WTC11 (cell line): ENCODE results near the gene SLC35G3. TPM values are rescaled to one million over a fixed set of nuclear protein-coding genes. Genes with fewer than 3 reads are reported as not detected.

Experiments
- ATAC-seq: fragments of 200-7000 bp; cut with Tn5 transposase; 2 replicates; pipeline ENCODE4 v1.10.0; 2021; ENCODE audit warnings: mild to moderate bottlenecking, moderate library complexity
- CTCF ChIA-PET: fragments of 300-600 bp; sonication (Branson Sonifier 250); formaldehyde crosslinking; loops from one replicate; lab custom pipeline; 2021; ENCODE audit warnings: antibody characterized with exemption; lab: Charles Lee
- POLR2A ChIA-PET: fragments of 350-600 bp; sonication (Branson Sonifier 250); formaldehyde crosslinking; loops from one replicate; lab custom pipeline; 2021; ENCODE audit warnings: antibody characterized with exemption; lab: Charles Lee
- DNase-seq: peaks from one replicate; pipeline ENCODE4 v3.0.0; 2021; ENCODE audit warnings: low spot score
- H3K27ac Mint-ChIP-seq: 2 replicates; pipeline ENCODE4 v1.8.0; 2021; ENCODE audit warnings: mixed read lengths
- H3K27me3 Mint-ChIP-seq: 2 replicates; pipeline ENCODE4 v1.8.0; 2021; ENCODE audit warnings: low read depth, mild to moderate bottlenecking, moderate library complexity, mixed read lengths
- H3K36me3 Mint-ChIP-seq: 2 replicates; pipeline ENCODE4 v1.8.0; 2021; ENCODE audit warnings: mixed read lengths
- H3K4me1 Mint-ChIP-seq: 2 replicates; pipeline ENCODE4 v1.8.0; 2022; ENCODE audit warnings: mixed read lengths
- H3K4me3 Mint-ChIP-seq: 2 replicates; pipeline ENCODE4 v1.8.0; 2021; ENCODE audit warnings: mild to moderate bottlenecking, moderate library complexity, mixed read lengths
- H3K9me3 Mint-ChIP-seq: 2 replicates; pipeline ENCODE4 v1.8.0; 2021; ENCODE audit warnings: mixed read lengths
- CREB1 ChIP-seq: sonication (generic); formaldehyde crosslinking; IDR thresholded peaks from 2 replicates; pipeline ENCODE4 v1.8.0; 2023; ENCODE audit warnings: mild to moderate bottlenecking, missing genetic modification reagents
- GRHL2 ChIP-seq: fragments of 250-450 bp; sonication (Bioruptor Pico); IDR thresholded peaks from 2 replicates; pipeline ENCODE4 v1.8.0; 2022; ENCODE audit warnings: mild to moderate bottlenecking, moderate library complexity; ENCODE audit not compliant: insufficient replicate concordance, severe bottlenecking
- JAZF1 ChIP-seq: fragments of 250-450 bp; sonication (Bioruptor Pico); IDR thresholded peaks from 2 replicates; pipeline ENCODE4 v1.9.0; 2021; ENCODE audit warnings: moderate library complexity, mild to moderate bottlenecking, inconsistent platforms
- NFYB ChIP-seq: sonication (generic); formaldehyde crosslinking; conservative IDR thresholded peaks from 2 replicates; pipeline ENCODE4 v1.8.0; 2022; ENCODE audit warnings: low read depth, missing genetic modification reagents
- NR3C1 ChIP-seq: sonication (generic); formaldehyde crosslinking; conservative IDR thresholded peaks from 2 replicates; pipeline ENCODE4 v1.8.1; 2023; ENCODE audit warnings: low read depth, mild to moderate bottlenecking, missing genetic modification reagents
- OVOL2 ChIP-seq: fragments of 250-450 bp; sonication (Bioruptor Pico); IDR thresholded peaks from 2 replicates; pipeline ENCODE4 v1.9.0; 2021; ENCODE audit warnings: mild to moderate bottlenecking, borderline replicate concordance
- TCF7 ChIP-seq: sonication (generic); formaldehyde crosslinking; IDR thresholded peaks from 2 replicates; pipeline ENCODE4 v1.8.0; 2022; ENCODE audit warnings: mild to moderate bottlenecking, low read depth, missing genetic modification reagents, moderate library complexity
- TEAD4 ChIP-seq: sonication (generic); formaldehyde crosslinking; IDR thresholded peaks from 2 replicates; pipeline ENCODE4 v1.8.0; 2022; ENCODE audit warnings: mild to moderate bottlenecking, missing genetic modification reagents
- ZNF423 ChIP-seq: fragments of 250-450 bp; sonication (Bioruptor Pico); IDR thresholded peaks from 2 replicates; pipeline ENCODE4 v2.1.2; 2022; ENCODE audit warnings: mild to moderate bottlenecking, moderate library complexity
- total RNA-seq: library from RNA; stranded (reverse); gene quantifications from 3 replicates; pipeline ENCODE4 v1.2.3, GENCODE V29; 2021
- TF ChIP-seq, protein P1 (sequence below): sonication (generic); formaldehyde crosslinking; conservative IDR thresholded peaks from 2 replicates; pipeline ENCODE4 v1.8.1; 2023; ENCODE audit warnings: mild to moderate bottlenecking, low read depth, missing genetic modification reagents, moderate library complexity
- TF ChIP-seq, protein P2 (sequence below): sonication (generic); formaldehyde crosslinking; IDR thresholded peaks from 2 replicates; pipeline ENCODE4 v1.8.1; 2022; ENCODE audit warnings: low read depth, mild to moderate bottlenecking, moderate library complexity, missing genetic modification reagents, borderline replicate concordance
- TF ChIP-seq, protein P3 (sequence below): sonication (generic); formaldehyde crosslinking; IDR thresholded peaks from 2 replicates; pipeline ENCODE4 v1.8.0; 2023; ENCODE audit warnings: missing genetic modification reagents, mild to moderate bottlenecking, borderline replicate concordance
- TF ChIP-seq, protein P4 (sequence below): sonication (generic); formaldehyde crosslinking; IDR thresholded peaks from 2 replicates; pipeline ENCODE4 v1.8.1; 2022; ENCODE audit warnings: low read depth, missing genetic modification reagents, borderline replicate concordance
- TF ChIP-seq, protein P5 (sequence below): sonication (generic); formaldehyde crosslinking; IDR thresholded peaks from 2 replicates; pipeline ENCODE4 v1.8.1; 2023; ENCODE audit warnings: mild to moderate bottlenecking, missing genetic modification reagents
- TF ChIP-seq, protein P6 (sequence below): fragments of 250-450 bp; sonication (Bioruptor Pico); conservative IDR thresholded peaks from 2 replicates; pipeline ENCODE4 v1.9.0; 2021; ENCODE audit warnings: mild to moderate bottlenecking
- TF ChIP-seq, protein P7 (sequence below): fragments of 250-450 bp; sonication (Bioruptor Pico); IDR thresholded peaks from 2 replicates; pipeline ENCODE4 v1.9.0; 2021; ENCODE audit warnings: moderate library complexity, mild to moderate bottlenecking, inconsistent platforms, borderline replicate concordance
- TF ChIP-seq, protein P8 (sequence below): sonication (generic); formaldehyde crosslinking; IDR thresholded peaks from 2 replicates; pipeline ENCODE4 v1.8.1; 2022; ENCODE audit warnings: missing genetic modification reagents, borderline replicate concordance

Gene SLC35G3
- total RNA-seq, 1 experiment from 2014 or later, result not detected

DNA sequence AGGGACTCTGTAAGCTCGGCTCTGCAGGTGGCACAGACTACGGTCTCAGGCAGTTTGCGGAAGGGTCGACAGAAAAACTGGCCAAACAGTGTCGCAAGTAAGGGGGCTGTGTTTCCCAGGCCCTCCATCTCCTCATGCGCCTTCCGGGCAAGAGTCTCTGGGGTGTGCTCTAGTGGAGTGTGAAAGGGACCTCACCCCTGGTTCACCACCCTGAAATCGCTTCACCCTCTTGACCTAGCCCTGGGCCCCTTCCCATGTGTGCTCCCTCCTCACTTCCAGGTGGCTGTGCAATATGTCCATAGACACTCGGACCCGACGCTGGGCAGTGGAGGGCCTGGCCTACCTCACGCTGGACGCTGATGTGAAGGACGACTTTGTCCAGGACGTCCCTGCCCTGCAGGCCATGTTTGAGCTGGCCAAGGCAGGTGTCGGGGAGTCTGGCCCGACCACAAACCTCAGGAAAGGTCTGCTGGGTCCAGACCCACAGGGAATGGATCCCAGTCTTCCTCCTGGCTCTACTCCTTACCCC lies 24.3 kb downstream of the SLC35G3 start:
- POLR2A ChIA-PET, result no interaction called here
- CTCF ChIA-PET, result interaction anchor here (1.1 to 1.7 kb wide), 2 partner anchors 369 kb away, joined by 4 to 9 read pairs; no protein-coding TSS in a partner anchor
- H3K27me3 Mint-ChIP-seq, result no peaks in the 10 kb centered on the region; the same call in none of the 2 replicates
- no peaks in the 10 kb centered on the region for H3K36me3 Mint-ChIP-seq
- no peaks in the 10 kb centered on the region for H3K4me1 Mint-ChIP-seq
- H3K9me3 Mint-ChIP-seq, result no peaks in the 10 kb centered on the region
- TF ChIP-seq ZNF423 (CRISPR knock-in tag), result no peak
- TF ChIP-seq GRHL2 (CRISPR knock-in tag), result no peak
- TF ChIP-seq, protein P1, sequence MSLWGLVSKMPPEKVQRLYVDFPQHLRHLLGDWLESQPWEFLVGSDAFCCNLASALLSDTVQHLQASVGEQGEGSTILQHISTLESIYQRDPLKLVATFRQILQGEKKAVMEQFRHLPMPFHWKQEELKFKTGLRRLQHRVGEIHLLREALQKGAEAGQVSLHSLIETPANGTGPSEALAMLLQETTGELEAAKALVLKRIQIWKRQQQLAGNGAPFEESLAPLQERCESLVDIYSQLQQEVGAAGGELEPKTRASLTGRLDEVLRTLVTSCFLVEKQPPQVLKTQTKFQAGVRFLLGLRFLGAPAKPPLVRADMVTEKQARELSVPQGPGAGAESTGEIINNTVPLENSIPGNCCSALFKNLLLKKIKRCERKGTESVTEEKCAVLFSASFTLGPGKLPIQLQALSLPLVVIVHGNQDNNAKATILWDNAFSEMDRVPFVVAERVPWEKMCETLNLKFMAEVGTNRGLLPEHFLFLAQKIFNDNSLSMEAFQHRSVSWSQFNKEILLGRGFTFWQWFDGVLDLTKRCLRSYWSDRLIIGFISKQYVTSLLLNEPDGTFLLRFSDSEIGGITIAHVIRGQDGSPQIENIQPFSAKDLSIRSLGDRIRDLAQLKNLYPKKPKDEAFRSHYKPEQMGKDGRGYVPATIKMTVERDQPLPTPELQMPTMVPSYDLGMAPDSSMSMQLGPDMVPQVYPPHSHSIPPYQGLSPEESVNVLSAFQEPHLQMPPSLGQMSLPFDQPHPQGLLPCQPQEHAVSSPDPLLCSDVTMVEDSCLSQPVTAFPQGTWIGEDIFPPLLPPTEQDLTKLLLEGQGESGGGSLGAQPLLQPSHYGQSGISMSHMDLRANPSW (CRISPR knock-in tag), result no peak
- no peak for TF ChIP-seq TCF7 (CRISPR knock-in tag)
- TF ChIP-seq CREB1 (CRISPR knock-in tag), result no peak
- no peak for TF ChIP-seq TEAD4 (CRISPR knock-in tag)
- TF ChIP-seq, protein P2, sequence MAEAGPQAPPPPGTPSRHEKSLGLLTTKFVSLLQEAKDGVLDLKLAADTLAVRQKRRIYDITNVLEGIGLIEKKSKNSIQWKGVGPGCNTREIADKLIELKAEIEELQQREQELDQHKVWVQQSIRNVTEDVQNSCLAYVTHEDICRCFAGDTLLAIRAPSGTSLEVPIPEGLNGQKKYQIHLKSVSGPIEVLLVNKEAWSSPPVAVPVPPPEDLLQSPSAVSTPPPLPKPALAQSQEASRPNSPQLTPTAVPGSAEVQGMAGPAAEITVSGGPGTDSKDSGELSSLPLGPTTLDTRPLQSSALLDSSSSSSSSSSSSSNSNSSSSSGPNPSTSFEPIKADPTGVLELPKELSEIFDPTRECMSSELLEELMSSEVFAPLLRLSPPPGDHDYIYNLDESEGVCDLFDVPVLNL, result no peak
- TF ChIP-seq, protein P3, sequence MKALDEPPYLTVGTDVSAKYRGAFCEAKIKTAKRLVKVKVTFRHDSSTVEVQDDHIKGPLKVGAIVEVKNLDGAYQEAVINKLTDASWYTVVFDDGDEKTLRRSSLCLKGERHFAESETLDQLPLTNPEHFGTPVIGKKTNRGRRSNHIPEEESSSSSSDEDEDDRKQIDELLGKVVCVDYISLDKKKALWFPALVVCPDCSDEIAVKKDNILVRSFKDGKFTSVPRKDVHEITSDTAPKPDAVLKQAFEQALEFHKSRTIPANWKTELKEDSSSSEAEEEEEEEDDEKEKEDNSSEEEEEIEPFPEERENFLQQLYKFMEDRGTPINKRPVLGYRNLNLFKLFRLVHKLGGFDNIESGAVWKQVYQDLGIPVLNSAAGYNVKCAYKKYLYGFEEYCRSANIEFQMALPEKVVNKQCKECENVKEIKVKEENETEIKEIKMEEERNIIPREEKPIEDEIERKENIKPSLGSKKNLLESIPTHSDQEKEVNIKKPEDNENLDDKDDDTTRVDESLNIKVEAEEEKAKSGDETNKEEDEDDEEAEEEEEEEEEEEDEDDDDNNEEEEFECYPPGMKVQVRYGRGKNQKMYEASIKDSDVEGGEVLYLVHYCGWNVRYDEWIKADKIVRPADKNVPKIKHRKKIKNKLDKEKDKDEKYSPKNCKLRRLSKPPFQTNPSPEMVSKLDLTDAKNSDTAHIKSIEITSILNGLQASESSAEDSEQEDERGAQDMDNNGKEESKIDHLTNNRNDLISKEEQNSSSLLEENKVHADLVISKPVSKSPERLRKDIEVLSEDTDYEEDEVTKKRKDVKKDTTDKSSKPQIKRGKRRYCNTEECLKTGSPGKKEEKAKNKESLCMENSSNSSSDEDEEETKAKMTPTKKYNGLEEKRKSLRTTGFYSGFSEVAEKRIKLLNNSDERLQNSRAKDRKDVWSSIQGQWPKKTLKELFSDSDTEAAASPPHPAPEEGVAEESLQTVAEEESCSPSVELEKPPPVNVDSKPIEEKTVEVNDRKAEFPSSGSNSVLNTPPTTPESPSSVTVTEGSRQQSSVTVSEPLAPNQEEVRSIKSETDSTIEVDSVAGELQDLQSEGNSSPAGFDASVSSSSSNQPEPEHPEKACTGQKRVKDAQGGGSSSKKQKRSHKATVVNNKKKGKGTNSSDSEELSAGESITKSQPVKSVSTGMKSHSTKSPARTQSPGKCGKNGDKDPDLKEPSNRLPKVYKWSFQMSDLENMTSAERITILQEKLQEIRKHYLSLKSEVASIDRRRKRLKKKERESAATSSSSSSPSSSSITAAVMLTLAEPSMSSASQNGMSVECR (CRISPR knock-in tag), result no peak
- no peak overlapping the region for H3K27ac Mint-ChIP-seq
- no peak overlapping the region for H3K4me3 Mint-ChIP-seq
- no peak for DNase-seq
- ATAC-seq, result no peak

DNA sequence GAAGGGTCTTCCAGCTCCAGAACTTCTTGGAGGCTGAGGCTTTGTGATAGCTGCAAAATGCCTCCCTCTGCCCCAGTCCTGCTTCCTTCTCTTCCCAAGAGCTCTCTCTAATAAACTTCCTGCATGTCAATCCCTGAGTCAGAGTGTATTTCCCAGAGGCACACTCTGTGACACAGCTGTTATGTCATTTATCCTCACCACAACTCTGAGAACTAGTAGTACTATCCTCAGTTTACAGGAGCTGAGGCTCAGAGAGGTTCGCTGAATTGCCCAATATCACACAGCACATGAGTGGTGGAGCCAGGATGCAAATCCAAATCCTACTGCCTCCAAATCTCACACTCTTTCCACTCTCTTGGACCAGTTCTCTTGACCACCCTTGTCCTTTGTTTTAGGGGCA lies 26.5 kb downstream of the SLC35G3 start:
- H3K4me1 Mint-ChIP-seq, result no peaks in the 10 kb centered on the region; the same call in 1 of the 2 replicates
- no peak overlapping the region for H3K27ac Mint-ChIP-seq
- H3K27me3 Mint-ChIP-seq, result peaks cover 4% of the 10 kb centered on the region
- ChIA-PET POLR2A (no interaction called here), CTCF (interaction anchor here (0.8 kb wide), 1 partner anchor 372 kb away, joined by 3 read pairs; no protein-coding TSS in a partner anchor)
- H3K36me3 Mint-ChIP-seq, result no peaks in the 10 kb centered on the region
- no peaks in the 10 kb centered on the region for H3K9me3 Mint-ChIP-seq
- ATAC-seq (no peak), DNase-seq (no peak)
- no peak overlapping the region for H3K4me3 Mint-ChIP-seq
- TF ChIP-seq, protein P4, sequence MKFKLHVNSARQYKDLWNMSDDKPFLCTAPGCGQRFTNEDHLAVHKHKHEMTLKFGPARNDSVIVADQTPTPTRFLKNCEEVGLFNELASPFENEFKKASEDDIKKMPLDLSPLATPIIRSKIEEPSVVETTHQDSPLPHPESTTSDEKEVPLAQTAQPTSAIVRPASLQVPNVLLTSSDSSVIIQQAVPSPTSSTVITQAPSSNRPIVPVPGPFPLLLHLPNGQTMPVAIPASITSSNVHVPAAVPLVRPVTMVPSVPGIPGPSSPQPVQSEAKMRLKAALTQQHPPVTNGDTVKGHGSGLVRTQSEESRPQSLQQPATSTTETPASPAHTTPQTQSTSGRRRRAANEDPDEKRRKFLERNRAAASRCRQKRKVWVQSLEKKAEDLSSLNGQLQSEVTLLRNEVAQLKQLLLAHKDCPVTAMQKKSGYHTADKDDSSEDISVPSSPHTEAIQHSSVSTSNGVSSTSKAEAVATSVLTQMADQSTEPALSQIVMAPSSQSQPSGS, result no peak
- TF ChIP-seq OVOL2 (CRISPR knock-in tag), result no peak
- TF ChIP-seq, protein P5, sequence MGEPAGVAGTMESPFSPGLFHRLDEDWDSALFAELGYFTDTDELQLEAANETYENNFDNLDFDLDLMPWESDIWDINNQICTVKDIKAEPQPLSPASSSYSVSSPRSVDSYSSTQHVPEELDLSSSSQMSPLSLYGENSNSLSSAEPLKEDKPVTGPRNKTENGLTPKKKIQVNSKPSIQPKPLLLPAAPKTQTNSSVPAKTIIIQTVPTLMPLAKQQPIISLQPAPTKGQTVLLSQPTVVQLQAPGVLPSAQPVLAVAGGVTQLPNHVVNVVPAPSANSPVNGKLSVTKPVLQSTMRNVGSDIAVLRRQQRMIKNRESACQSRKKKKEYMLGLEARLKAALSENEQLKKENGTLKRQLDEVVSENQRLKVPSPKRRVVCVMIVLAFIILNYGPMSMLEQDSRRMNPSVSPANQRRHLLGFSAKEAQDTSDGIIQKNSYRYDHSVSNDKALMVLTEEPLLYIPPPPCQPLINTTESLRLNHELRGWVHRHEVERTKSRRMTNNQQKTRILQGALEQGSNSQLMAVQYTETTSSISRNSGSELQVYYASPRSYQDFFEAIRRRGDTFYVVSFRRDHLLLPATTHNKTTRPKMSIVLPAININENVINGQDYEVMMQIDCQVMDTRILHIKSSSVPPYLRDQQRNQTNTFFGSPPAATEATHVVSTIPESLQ (CRISPR knock-in tag), result no peak
- TF ChIP-seq, protein P6, sequence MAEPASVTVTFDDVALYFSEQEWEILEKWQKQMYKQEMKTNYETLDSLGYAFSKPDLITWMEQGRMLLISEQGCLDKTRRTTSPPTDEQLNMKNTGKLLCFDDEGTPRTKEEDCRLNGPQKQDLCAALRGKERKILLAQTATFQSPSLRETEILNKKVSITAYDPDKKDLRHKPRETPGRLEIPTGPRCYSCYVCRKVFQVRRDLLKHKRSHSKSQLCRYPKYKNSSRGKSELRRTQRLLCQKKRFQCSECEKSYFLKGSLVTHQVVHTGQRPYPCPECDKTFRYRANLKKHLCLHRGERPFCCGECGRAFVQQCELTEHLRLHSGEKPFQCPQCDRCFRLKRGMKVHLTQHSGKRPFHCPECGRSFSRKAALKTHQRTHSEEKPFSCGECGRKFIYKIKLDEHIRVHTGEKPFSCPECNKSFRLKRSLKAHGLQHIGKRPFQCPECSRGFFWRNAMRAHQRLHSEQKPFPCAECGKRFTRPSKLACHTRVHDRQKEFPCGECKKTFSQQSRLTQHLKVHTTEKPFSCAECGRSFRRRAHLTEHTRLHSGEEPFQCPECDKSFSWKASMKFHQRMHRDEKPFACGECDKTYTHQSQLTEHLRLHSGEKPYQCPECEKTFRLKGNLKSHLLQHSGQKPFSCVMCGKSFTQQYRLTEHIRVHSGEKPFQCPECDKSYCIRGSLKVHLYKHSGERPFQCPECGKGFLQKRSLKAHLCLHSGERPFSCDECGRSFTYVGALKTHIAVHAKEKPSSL (CRISPR knock-in tag), result no peak
- TF ChIP-seq, protein P7, sequence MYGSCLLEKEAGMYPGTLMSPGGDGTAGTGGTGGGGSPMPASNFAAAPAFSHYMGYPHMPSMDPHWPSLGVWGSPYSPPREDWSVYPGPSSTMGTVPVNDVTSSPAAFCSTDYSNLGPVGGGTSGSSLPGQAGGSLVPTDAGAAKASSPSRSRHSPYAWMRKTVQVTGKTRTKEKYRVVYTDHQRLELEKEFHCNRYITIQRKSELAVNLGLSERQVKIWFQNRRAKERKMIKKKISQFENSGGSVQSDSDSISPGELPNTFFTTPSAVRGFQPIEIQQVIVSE (CRISPR knock-in tag), result no peak
- TF ChIP-seq NFYB (CRISPR knock-in tag), result no peak
- TF ChIP-seq NR3C1 (CRISPR knock-in tag), result no peak
- TF ChIP-seq, protein P8, sequence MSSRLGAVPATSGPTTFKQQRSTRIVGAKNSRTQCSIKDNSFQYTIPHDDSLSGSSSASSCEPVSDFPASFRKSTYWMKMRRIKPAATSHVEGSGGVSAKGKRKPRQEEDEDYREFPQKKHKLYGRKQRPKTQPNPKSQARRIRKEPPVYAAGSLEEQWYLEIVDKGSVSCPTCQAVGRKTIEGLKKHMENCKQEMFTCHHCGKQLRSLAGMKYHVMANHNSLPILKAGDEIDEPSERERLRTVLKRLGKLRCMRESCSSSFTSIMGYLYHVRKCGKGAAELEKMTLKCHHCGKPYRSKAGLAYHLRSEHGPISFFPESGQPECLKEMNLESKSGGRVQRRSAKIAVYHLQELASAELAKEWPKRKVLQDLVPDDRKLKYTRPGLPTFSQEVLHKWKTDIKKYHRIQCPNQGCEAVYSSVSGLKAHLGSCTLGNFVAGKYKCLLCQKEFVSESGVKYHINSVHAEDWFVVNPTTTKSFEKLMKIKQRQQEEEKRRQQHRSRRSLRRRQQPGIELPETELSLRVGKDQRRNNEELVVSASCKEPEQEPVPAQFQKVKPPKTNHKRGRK (CRISPR knock-in tag), result no peak
- no peak for TF ChIP-seq JAZF1
